ENCODE data around the gene OTULIN.

The OTULIN gene

DNA sequence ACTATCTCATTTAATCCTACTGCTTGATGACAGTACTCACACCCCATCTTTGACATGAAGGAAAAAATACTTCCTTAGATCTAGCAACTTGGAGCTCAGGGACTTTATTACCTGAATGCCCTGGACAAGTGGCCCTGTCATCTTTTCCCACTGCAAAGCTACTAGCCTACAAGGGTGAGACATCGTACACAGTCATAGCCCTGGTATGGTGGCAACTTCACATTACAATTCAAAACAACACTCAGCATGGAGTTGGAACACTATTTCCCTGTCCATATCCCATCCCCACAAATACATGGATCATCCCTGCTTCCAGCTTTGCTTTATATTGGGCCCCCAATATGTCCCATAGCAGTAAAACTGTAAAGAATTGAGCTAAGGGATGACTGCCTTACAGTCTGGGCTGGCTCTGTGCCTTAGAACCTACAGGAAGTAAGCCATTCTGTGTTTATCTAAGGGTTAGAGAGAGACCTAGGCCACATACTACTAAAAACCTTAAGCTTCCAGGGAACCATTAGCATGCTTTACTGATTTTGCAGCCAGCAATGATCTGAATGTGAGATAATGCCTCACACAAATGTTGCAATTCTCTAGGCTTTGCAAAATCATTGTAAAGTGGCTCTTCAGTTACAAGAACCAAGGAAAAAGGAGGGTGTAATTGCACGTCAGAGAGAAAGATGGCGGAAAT, 55.9 kb downstream of the OTULIN start:
- 0 out of 2 replicates have a peak, but pooled peaks cover 3% of the 10 kb centered on the region for H3K9me3 ChIP-seq (ENCODE audit: insufficient read depth, low read length)
- no peaks in the 10 kb centered on the region for H3K79me2 ChIP-seq (ENCODE audit: low read length)
- TF ChIP-seq, protein P1, sequence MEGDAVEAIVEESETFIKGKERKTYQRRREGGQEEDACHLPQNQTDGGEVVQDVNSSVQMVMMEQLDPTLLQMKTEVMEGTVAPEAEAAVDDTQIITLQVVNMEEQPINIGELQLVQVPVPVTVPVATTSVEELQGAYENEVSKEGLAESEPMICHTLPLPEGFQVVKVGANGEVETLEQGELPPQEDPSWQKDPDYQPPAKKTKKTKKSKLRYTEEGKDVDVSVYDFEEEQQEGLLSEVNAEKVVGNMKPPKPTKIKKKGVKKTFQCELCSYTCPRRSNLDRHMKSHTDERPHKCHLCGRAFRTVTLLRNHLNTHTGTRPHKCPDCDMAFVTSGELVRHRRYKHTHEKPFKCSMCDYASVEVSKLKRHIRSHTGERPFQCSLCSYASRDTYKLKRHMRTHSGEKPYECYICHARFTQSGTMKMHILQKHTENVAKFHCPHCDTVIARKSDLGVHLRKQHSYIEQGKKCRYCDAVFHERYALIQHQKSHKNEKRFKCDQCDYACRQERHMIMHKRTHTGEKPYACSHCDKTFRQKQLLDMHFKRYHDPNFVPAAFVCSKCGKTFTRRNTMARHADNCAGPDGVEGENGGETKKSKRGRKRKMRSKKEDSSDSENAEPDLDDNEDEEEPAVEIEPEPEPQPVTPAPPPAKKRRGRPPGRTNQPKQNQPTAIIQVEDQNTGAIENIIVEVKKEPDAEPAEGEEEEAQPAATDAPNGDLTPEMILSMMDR (IDR thresholded peaks at IDR 0.05; ENCODE audit: low read depth, low read length) = no peak
- TF ChIP-seq EZH2phosphoT487 (IDR thresholded peaks at IDR 0.05; ENCODE audit: low read depth) = no peak
- no peak overlapping the region for H3K27ac ChIP-seq (ENCODE audit: low read length)
- H3K27me3 ChIP-seq (ENCODE audit: low read depth, low read length) = no peaks in the 10 kb centered on the region
- H3K9ac ChIP-seq (ENCODE audit: low read length) = no peak overlapping the region
- H2AFZ ChIP-seq (ENCODE audit: low read depth, low read length) = no peak overlapping the region
- H3K4me2 ChIP-seq (ENCODE audit: low read length) = no peak overlapping the region
- H3K36me3 ChIP-seq (replicated peaks; ENCODE audit: low read depth, low read length) = peaks cover 4% of the 10 kb centered on the region
- no peaks in the 10 kb centered on the region for H4K20me1 ChIP-seq (ENCODE audit: insufficient read depth, low read length)
- H3K4me3 ChIP-seq (ENCODE audit: low read length) = no peak overlapping the region
- peaks cover 23% of the 10 kb centered on the region for H3K4me1 ChIP-seq (ENCODE audit: low read length)

DNA sequence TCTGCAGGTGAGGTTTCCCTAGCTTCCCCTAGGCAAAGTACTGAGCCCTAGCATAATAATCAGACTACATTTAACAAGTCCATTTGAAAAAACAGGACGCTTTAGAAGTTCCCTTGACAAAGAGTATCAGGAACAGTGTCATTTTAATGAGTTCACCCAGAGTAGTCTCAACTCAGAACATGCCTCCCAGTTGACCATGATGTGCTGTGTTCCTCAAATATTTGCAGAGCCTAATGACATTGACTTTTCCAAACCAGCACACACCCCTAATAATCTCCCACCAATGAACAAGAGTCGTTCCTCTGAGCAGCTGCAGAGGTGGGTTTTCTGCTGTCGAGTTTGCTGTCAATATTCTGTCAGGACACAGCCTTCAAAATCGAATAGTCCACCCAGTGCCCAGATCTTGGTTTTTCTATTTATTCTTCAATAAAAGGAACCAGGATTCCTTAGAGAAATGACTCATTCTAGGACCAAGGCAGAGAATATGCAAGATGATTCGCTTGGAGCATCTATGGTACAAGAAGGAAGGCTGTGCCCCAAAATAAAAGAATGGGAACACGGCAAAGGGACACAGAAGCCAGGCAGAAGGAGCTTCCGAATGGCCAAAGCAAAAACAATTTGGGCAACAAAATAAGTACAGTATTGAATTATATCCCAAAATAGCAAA, 57.6 kb downstream of the OTULIN start:
- H3K36me3 ChIP-seq (replicated peaks; ENCODE audit: low read depth, low read length) = peaks cover 4% of the 10 kb centered on the region
- TF ChIP-seq, protein P1 (IDR thresholded peaks at IDR 0.05; ENCODE audit: low read depth, low read length) = no peak
- H3K4me1 ChIP-seq (ENCODE audit: low read length) = peaks cover 23% of the 10 kb centered on the region
- H3K27me3 ChIP-seq (ENCODE audit: low read depth, low read length) = no peaks in the 10 kb centered on the region
- no peak overlapping the region for H2AFZ ChIP-seq (ENCODE audit: low read depth, low read length)
- H3K4me3 ChIP-seq (ENCODE audit: low read length) = no peak overlapping the region
- H3K79me2 ChIP-seq (ENCODE audit: low read length) = no peaks in the 10 kb centered on the region
- H3K27ac ChIP-seq (ENCODE audit: low read length) = no peak overlapping the region
- H3K9me3 ChIP-seq (ENCODE audit: insufficient read depth, low read length) = 0 out of 2 replicates have a peak, but pooled peaks cover 3% of the 10 kb centered on the region
- H4K20me1 ChIP-seq (ENCODE audit: insufficient read depth, low read length) = no peaks in the 10 kb centered on the region
- no peak overlapping the region for H3K9ac ChIP-seq (ENCODE audit: low read length)
- H3K4me2 ChIP-seq (ENCODE audit: low read length) = no peak overlapping the region

DNA sequence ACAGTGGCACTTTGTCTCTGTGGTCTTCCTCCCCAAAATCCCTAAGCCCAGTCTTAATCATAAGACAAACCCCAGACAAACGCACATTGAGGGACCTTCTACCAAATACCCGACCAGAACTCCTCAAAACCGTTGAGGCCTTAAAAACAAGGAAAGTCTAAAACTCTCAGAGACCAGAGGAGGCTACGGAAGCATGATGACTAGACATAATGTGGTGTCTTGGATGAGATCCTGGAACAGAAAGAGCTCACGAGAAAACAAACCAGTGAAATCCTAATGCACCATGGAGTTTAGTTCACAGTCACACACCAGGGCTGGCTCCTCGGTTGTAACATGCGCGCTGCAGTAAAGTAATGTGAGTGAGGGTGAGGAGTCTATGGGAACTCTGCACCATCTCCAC, 58.4 kb downstream of the OTULIN start:
- no peaks in the 10 kb centered on the region for H3K27me3 ChIP-seq (ENCODE audit: low read depth, low read length)
- H3K36me3 ChIP-seq (replicated peaks; ENCODE audit: low read depth, low read length) = peaks cover 4% of the 10 kb centered on the region
- no peaks in the 10 kb centered on the region for H4K20me1 ChIP-seq (ENCODE audit: insufficient read depth, low read length)
- no peak overlapping the region for H2AFZ ChIP-seq (ENCODE audit: low read depth, low read length)
- no peak overlapping the region for H3K4me3 ChIP-seq (ENCODE audit: low read length)
- no peak overlapping the region for H3K27ac ChIP-seq (ENCODE audit: low read length)
- peaks cover 23% of the 10 kb centered on the region for H3K4me1 ChIP-seq (ENCODE audit: low read length)
- H3K9me3 ChIP-seq (ENCODE audit: insufficient read depth, low read length) = 0 out of 2 replicates have a peak, but pooled peaks cover 3% of the 10 kb centered on the region
- H3K4me2 ChIP-seq (ENCODE audit: low read length) = no peak overlapping the region
- H3K79me2 ChIP-seq (ENCODE audit: low read length) = no peaks in the 10 kb centered on the region
- TF ChIP-seq, protein P1 (IDR thresholded peaks at IDR 0.05; ENCODE audit: low read depth, low read length) = no peak
- TF ChIP-seq EZH2phosphoT487 (IDR thresholded peaks at IDR 0.05; ENCODE audit: low read depth) = no peak
- H3K9ac ChIP-seq (ENCODE audit: low read length) = no peak overlapping the region

DNA sequence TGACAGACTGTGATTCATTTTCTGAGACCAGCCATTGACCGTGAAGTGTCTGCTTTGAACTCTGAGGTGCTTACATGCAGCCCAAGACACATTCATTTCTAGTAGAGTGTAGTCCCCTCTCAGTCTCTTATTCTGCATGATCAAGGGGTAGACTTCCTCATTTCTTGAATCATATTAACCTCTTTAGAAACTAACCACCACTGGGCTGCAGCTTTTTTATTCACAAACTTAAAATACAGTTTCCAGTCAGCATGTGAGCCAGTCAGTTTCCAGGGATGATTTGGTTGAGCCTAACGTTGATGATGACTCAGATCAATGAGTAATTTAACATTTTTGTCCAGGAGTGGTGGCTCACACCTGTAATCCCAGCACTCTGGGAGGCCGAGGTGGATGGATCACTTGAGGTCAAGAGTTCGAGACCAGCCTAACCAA, 59.2 kb downstream of the OTULIN start:
- no peak overlapping the region for H2AFZ ChIP-seq (ENCODE audit: low read depth, low read length)

More for the DNA sequence above, 59.2 kb downstream of the OTULIN start:
- Histone ChIP-seq H3K27me3 (ENCODE audit: low read depth, low read length) (no peaks in the 10 kb centered on the region), H3K4me1 (ENCODE audit: low read length) (peaks cover 23% of the 10 kb centered on the region), H3K4me3 (ENCODE audit: low read length) (no peak overlapping the region), H3K27ac (ENCODE audit: low read length) (peak overlapping the region; percentile 66), H3K9ac (ENCODE audit: low read length) (no peak overlapping the region), H3K36me3 (replicated peaks; ENCODE audit: low read depth, low read length) (peaks cover 4% of the 10 kb centered on the region), H3K9me3 (ENCODE audit: insufficient read depth, low read length) (0 out of 2 replicates have a peak, but pooled peaks cover 3% of the 10 kb centered on the region), H3K79me2 (ENCODE audit: low read length) (no peaks in the 10 kb centered on the region), H4K20me1 (ENCODE audit: insufficient read depth, low read length) (no peaks in the 10 kb centered on the region), H3K4me2 (ENCODE audit: low read length) (peak overlapping the region; percentile 0; the same call in 1 of the 2 replicates)
- no peak for TF ChIP-seq EZH2phosphoT487 (IDR thresholded peaks at IDR 0.05; ENCODE audit: low read depth)
- TF ChIP-seq, protein P1 (IDR thresholded peaks at IDR 0.05; ENCODE audit: low read depth, low read length) = no peak

All from OCI-LY3 (cell line).